Left hindlimb (tissue), 1 donor: ENCODE data around the gene WIPF3.

Source experiments
- DNase-seq: peaks from one replicate; pipeline ENCODE4 v3.0.0-alpha.2; 2018

WIPF3 gene

DNA sequence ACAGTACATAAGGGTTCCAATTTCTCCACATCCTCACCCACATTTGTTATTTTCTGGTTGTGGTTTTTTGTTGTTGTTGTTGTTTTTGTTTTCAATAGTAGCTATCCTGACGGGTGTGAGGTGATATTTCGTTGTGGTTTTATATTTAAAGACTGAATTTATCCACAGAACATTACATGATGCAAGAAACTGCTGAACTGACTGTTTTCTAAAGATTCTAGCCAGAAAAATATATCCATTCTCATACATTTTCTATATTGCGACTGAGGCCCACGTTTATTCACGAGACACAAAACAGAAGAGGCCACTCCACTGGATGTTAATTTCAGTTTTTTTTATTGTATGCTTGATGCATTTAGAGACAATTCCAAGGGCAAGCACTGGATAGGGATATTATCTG lies 113.5 kb downstream of the WIPF3 start:
- DNase-seq = no peak

DNA sequence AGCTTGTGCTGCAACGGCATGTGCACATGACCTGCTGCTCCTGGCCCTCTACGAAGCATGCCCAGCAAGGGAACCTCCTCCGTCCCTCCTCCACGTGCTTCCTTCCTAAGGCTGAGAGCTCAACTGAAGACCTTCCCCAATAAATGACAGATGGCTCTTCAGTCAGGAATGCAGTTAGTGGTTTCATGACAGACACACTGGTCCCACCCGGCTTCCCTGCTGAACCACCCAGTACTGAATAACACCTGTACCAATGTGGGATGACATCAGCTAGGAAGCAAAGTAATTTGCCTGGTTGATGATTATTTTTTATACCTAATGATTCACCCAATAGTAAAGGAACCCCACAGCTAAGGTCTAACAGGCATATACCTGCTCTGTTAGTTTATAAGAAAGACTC lies 114.2 kb downstream of the WIPF3 start:
- DNase-seq = no peak

DNA sequence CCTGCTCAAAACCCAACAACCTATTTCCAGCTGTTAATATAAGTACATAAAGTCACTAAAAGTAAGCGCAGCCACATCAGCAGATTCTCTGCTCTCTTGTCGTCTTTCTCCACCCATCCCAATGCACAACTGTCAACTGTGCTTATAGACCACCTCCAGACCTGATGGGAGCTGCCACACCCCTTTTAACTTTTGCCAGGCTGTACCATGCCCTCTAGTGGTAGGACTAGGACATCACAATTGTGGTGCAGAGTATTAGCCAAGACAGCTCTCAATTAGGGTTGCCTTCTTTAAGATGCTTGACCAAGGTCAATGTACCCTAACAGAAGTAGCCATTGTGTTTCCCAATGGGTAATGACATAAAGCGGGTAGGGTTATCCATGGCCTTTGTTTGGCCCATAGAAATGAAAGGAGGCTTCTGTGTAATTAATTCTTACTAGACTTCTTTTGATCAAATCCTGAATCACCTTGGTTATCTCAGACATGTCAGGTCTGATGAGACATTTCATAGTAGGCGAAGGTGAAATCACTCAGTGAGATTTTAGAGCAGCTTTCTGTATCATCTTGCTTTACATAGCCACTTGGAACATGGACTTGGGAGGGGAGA lies 115.2 kb downstream of the WIPF3 start:
- peak; percentile 58 for DNase-seq

DNA sequence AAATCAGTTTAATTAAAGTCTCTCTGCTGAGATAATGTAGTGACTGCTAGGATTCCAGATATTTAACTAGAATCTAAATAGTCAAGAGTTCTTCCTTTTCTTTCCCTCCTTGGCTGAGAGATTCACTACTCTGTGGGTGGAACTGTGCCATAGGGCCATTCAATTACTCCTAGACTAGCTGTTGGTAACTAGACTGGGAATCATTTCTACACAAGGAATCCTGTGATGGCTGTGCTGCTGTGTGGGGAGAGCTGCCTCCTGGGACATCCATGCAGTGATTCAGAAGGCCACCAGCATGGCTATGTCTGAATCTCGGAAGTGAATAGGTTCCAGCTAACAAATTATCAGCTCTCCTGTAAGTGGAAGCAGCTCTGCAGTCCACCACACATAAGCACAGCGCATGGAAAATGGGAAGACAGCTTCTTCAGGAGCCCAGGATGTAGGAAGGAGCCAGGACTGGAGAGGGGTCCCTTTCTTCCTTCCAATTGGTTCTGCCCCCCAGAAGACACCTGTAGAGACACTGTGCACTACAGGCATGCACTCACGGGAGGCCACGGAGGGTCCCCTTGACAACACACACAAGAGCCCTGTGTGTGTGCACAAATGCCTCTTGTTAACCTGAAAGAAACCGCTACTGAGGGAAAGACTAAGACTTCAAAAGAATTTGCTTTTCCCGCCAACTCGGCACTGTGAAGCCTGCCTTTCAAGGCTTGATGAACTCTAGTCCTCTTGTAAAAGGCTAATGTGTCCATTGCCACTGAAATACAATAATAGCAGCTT lies 116.8 kb downstream of the WIPF3 start:
- DNase-seq = no peak

DNA sequence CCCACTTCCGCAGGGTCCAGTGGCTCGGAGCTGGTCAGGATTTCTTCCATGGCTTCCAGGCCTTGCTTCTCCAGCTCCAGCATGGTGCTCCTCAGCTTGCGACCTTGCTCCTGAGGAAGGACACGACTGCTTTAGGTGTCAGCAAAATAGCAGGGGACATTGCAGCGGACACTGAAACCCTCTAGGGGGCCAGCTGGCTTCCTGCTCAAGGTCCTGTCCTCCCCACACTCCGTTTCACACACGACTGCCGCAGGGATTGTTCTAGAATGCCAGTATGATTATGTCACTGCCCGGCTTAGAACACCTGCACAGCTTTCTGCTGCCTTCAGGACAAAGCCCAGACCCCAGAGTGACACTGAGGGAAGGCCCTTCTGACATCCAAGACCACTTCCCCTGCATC lies 117.7 kb downstream of the WIPF3 start:
- DNase-seq = no peak

DNA sequence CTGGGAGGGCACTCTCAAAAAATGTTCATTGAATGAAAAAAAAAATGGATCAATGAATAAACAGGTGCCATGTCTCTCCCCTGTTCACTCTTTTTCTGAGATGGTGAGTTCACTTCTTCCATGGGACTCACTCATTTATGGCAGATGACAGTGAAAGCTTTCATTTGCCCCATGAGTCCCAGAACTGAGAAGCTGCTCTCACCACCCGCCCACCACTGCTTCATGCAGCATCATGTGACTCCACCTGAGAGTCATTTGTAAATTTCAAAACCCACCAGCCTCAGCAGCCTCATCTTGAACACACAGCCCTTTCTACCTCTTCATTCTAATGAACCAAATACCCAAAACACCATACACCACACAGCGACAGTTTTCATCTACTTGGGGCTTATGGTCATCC lies 118.4 kb downstream of the WIPF3 start:
- no peak for DNase-seq

DNA sequence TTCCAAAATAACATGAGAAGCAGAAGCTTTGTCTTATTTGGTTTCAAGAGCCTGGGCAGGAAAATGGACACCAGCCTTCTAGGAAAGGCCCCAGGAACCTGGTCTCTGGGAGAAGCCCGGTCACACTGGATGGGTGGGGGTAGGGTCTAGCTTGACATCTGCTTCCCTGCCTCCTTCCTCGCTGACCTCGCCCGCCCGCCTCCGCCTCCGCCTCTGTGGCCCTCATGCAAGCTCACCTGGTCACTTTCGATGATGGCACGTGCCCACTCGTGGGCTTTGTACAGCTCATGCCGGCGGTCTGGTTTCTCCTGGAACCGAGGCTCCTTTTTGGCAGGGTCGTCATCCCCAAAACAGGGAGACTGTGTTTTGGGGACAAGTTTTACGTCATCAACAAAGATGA lies 119.9 kb downstream of the WIPF3 start:
- DNase-seq = no peak

DNA sequence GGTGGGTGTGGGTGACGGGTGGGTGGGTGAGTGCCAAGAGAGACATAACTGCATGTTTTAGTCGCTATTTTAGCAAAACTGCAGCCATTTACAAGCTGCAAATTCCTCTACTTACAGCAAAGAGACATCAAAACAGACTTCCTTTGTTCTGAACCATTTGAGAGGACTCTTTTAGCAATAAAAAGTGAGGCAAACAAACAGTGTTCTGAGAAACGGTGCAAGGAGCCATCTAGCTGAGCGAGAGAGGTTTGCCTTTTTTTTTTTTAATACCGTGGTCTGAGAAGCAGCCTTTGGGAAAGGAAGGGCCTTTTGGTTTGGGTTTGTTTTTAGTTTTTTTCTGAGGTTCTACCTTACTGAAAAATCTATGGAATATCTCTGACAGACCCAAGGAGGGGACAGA lies 120.4 kb downstream of the WIPF3 start:
- DNase-seq = no peak

DNA sequence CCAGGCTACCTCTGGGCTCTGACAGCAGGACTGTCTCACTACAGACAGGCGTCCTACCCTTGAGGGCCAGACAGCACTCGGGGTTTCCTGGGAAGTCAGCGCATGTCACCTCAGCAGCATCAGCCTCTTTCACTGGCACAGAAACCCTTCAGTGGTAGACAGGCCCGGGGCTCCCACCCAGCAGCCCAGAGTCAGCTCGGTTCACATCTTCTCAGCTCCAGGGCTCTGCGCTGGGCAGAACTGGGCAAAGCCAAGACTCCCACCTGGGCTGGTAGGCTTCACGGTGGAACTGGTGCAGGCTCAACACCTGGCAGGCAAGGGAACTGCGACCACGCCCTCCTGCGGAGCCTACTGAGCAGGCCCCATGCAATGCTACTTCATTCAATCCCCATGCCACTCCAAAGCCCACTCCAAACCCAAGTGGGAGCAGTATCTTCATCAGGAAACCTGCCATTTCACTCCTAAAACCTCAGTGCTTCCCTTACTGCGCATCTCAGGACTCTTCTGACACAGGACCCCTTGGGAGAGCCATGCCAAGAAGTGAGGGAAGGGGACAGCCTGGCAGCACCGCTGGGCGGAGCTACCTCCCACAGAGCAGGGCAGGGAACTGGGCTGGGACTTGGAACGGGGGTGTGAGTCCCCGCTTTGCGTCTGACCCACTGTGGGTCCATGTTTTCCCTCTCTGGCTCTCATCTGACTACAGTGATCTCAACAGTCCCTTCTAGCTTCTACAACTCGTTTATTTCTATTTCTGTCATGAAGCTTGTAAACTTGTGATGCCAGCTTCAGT lies 122.9 kb downstream of the WIPF3 start:
- no peak for DNase-seq

DNA sequence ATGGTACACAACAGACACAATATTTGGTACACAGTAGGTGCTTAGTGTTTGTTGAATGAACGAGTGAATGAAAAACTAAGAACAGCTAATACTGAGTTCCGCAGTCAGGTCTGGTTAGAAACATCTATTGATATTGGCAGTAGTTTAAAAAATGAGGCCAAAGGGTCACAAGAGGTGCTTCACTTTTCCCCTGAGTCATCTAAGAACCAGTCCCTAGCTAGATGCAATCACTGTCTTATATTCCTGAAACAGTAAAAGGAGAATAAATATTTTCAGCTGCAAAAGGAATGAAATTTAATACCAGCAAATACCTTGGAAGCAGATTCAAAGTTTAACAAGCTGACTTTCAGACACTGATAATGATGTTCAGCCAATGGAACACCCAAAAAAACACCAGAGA lies 128.8 kb downstream of the WIPF3 start:
- DNase-seq = no peak

DNA sequence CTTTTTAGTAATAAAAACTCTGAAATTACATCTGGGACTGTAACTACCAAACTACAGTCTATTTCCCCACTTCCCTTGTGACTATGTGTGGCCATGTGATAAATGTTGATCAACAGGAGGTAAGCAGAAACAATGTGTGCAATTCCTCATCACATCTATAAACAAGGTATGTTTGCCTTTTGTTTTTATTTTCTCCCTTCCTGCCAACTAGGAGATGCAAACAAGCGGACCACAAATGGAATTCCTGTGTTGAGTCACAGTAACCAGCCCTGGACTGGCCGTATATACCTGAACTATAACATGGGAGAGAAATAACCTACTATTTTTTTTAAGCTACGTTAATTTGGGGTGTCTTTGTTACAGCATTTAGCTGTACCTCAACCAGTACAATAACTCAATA lies 130.8 kb downstream of the WIPF3 start:
- DNase-seq = no peak

DNA sequence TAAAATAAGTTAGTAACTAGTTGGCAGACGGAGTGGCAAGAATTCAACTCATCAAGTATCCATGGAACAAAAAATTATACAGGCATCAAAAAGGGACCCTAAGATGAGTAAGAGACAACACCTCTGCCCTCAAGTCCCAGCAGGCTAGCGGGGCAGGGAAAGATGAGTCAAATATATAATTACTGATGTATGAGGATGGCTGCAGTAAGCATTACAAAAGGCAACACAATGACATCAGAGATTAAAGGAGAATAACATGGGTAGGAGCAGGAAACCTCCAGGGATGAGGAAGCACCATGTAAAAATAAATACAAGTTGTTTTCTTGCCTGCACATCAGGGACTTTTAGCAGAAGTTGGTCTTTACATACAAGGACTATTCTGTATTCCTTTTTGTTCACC lies 133.9 kb downstream of the WIPF3 start:
- DNase-seq = no peak

DNA sequence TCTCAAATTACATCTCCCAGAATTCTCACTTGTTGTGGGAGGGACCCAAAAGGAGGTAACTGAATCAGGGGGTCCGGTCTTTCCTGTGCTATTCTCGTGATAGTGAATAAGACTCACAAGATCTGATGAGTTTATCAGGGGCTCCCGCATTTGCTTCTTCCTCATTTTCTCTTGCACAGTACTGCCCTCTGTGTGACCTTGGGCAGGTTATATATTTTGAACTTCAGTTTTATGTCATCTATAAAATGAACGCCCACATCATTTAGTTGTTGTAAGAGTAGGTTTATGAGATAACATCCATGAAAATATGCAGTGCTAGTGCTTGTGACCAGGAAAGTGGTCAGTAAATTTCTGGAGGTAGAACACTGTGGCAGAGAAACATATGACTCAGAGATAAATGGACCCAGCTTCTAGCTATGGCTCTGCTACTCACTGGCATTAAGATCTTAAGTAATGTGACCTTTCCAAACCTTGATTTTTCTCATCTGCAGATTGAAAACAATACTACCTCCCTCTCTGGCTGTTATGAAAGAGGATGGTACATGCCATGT lies 139.0 kb downstream of the WIPF3 start:
- DNase-seq = no peak

DNA sequence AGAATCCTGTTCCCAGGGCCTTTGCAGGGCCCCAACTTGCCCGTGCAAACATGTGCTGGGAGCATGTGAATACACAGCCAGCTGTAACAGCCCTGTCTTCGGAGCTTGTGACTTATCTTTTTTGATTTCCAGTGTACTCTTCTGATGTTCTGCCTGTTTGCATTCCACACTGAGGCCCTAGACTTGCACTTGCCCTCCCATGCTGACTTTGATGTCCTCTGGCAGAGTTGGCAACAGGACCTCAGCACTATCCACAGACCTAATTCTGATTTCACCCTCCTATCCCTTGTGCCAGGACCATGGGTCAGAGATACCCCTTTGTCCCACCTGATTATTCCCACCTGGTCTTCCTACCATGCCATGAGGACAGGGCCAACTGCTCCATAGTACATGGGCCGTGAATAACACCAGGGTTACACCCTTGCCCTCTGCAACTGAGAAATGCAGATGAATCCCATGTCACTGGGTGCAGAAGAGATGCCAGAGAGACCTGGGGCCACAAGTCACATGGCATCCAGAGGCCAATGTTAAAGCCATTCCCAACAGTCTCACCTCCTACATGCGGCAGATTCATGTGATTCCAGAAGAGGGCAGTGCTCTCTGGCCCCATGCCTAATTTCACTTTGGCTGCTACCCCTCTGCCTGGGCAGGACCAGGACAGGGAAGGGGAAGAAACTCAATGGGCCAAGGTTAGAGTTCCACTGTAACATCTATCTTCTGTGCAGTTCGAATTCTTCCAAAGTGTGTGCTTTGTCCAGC lies 140.3 kb downstream of the WIPF3 start:
- no peak for DNase-seq

DNA sequence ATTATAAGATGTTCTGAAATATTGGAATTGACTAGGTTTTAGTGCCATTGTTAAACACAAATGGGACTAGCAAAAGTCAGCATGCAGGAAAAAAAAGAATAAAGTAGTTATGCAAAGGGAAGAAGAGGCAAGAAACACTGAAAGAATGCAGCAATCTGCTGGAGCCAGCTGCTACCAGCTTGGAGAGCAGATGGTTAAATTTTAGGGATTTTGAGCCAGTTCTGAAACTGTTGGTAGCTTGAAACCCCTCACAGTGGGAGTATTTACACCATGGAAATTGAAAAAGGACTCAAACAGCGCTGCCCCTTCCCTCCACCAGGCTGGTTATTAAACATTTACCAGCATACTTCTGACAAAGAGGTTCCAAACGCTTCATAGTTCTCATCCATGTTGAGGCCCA lies 142.3 kb downstream of the WIPF3 start:
- DNase-seq = no peak

DNA sequence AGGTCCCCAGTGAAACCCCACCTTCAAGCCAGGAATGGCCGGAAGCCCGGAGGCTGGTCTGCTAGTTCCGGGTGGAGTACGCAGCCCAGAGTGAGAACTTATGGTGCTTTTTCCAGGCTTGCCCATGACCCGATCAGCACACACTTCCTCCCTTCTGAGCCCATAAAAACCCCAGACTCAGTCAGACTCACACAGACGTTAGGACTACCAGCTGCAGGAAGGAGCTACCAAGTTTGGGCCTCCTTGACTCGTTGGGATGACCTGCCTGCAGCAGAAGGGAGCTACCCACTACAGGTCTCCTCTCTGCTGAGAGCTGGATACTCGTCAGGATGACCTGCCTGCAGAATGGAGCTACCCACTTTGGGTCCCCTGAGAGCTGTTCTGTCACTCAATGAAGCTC lies 144.2 kb downstream of the WIPF3 start:
- DNase-seq = no peak

DNA sequence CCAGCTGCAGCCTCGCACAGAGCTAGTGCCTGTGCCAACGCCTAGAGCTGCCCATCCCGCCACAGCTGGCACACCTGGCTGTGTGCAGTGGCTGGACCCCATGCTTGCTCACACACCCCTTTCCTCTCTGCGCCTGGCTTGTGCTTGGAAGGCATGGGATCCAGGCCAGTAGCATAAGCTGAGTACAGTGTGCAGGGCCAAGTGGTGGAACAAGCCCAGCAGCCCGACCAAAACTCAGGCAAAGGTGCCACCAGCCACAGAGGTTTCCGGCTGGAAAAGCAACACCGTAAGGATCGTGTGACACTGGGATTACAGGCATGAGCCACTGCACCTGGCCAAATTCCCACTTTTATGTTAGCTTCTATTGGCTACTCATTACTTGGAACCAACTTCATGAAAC lies 144.9 kb downstream of the WIPF3 start:
- DNase-seq = no peak

DNA sequence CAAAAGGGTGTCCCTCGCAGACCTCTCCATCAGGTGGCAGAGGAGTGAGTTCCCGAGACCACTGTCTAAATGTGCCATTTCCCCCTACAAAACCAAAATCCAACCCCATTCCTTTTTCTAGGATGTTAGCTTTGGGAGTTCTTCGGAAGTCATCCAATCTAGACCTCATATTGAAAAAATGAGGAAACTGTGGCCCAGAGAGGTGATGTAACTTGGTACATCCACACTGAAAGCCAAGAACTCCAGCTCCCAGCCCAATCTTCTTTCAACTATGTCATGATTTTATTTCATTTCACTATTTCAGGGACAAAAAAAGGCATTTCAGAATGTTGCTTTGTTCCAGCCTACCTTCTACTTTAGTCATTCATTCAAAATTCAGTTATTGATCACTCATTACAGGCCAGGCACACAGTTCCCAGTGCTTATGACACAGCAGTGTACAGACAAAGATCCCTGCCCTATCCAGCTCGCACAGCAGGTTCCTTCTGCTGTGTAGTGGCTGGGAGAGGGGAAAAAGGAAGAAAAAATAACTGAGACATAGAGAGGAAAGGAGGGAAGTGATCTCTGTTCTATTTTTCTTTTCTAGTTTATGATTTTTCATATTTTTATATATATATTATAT lies 147.5 kb downstream of the WIPF3 start:
- DNase-seq = no peak

DNA sequence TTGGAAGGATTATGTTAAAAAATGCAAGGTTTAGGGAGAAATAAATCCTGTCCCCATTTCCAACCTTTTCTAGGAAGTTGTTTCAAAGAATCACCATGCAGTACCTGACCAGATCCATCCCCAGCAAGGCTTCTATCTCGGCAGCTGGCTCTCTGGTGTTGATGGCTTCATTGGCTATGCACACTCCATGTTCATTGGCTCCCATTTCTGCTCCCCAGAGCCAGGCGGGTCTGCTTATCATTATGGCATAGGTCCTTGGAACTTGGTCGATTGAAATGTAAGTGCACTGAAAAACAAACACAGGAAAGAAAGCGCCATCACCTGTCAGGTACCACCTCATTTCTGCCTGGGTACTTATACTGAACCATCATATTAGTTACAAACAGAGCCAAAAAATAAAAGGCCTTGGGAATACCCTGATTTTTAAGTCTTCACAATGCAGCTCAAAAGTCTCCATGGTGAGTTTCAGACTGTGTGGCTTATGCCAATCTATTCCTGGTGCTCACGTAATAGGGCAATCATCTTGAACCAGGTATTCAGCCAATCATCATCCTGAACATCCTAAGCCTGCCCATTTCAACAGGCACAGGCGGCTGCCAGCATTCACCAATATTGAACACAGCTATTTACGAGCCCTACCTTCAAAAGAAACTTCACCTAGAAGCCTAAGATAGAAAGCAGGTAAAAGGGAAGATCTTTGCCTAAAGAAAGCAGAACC lies 148.9 kb downstream of the WIPF3 start:
- DNase-seq = no peak

DNA sequence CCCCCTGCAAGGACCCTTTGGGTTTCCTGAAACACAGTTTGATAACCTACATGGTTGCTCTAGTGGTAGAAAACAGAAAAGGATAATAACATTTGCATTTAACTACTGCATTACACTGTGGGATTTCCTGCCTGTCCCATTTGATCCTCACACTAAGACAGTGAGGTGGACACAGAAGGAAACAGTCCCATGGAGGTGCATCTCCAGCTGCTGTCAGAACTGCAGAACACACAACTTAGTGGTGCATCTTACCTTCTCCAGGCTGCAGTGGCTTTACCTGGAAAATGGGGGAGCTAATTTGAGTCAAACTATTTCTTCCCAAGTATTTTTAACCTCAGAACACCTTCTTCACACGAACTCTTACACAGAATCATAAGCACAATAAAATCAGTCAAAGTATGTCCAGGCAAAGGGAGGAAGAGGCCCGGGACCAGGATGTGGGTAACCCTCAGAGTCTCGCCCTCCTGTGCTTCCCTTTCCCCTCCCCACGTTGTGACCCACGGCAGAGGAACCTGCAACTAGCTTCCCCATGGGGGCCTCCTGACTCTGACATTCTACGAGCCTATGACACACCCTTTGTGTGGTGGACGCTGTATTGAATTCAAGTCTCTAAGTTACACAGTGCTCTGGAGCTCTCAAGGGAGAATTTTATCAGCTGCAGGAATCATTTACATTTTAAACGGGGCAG lies 149.6 kb downstream of the WIPF3 start:
- no peak for DNase-seq

DNA sequence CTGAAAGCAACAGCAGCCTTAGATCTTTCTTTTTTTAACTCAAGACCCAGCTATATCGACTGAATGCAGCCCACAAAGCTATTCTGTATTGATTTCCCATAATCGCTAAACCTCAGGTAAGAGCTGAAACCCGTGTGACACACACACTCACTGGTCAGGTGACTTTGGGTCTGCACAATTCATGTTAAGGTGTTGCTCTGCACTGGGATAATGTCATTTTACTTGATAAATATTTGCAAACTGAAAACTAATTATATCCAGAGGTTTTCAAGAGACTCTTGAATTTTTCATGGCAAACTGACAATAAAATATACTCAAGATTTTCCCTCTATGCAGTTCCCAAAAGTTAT lies 150.2 kb downstream of the WIPF3 start:
- no peak for DNase-seq
